Measurements from ENCODE around the gene MBTD1.

GRCh38 chr17:51214920-51215319, 44.9 kb downstream of the MBTD1 start:
- TF ChIP-seq POLR2A (IDR thresholded peaks at IDR 0.05), result no peak
- TF ChIP-seq CTCF (IDR thresholded peaks at IDR 0.05), result no peak
- no peak for TF ChIP-seq POLR2AphosphoS5 (IDR thresholded peaks at IDR 0.05)

Measured in suprapubic skin (tissue), 4 donors.